GM12878 (cell line): Measurements from ENCODE around the gene GLMN. TPM values are rescaled to one million over a fixed set of nuclear protein-coding genes. Genes with fewer than 3 reads are reported as not detected.

ENCODE experiments used
- ATAC-seq: fragments of 200-7000 bp; cut with Tn5 transposase; 3 replicates; pipeline ENCODE4 v1.9.1; 2020; ENCODE audit warnings: mild to moderate bottlenecking, moderate library complexity
- BruUV-seq: library from RNA; stranded (reverse); fragments of 400-500 nt; replicated peaks from 2 replicates; lab custom pipeline; 2021; lab: Mats Ljungman, UMichigan
- CTCF ChIA-PET: fragments of 300-600 bp; sonication (Branson Sonifier 250); formaldehyde crosslinking; extraction: SDS; loops from one replicate; lab custom pipeline; 2021; ENCODE audit warnings: inconsistent platforms; lab: Yijun Ruan, JAX
- POLR2A ChIA-PET: fragments of 350-600 bp; formaldehyde crosslinking; extraction: SDS; loops from one replicate; lab custom pipeline; 2021; ENCODE audit warnings: inconsistent platforms; lab: Charles Lee
- RAD21 ChIA-PET: fragments of 300-600 bp; sonication (Branson Sonifier 250); formaldehyde crosslinking; loops from one replicate; lab custom pipeline; 2023; ENCODE audit warnings: antibody characterized with exemption; ENCODE audit not compliant: unreplicated experiment; lab: Charles Lee
- SMC1A ChIA-PET: fragments of 300-600 bp; sonication (Branson Sonifier 250); formaldehyde crosslinking; loops from one replicate; lab custom pipeline; 2023; ENCODE audit not compliant: unreplicated experiment, uncharacterized antibody; lab: Charles Lee
- DNase-seq: peaks from one replicate; pipeline ENCODE4 v3.0.0-alpha.2; 2011; ENCODE audit warnings: low read depth, low spot score
- FAIRE-seq: peaks from 3 replicates; lab custom pipeline; 2011; peaks lifted over from hg19 to GRCh38; lab: Jason Lieb, UNC
- H2AFZ ChIP-seq: 2 replicates; pipeline ENCODE4 v1.6.0; 2011; ENCODE audit warnings: low read depth, low read length, control low read depth; ENCODE audit not compliant: control insufficient read depth
- H3K27ac ChIP-seq: 2 replicates; pipeline ENCODE4 v1.5.1; 2011; ENCODE audit warnings: control low read depth; ENCODE audit not compliant: control insufficient read depth, insufficient read depth
- H3K27me3 ChIP-seq, 2 experiments: replicated peaks in 1 of 2; 2 replicates each; pipeline versions ENCODE4 v1.6.0 to v1.6.1; 2011; ENCODE audit warnings: low read length in 1 of 2; ENCODE audit not compliant: control insufficient read depth in 2 of 2, insufficient read depth in 2 of 2
- H3K36me3 ChIP-seq, 2 experiments: 2 replicates each; pipeline ENCODE4 v1.5.1; 2011; ENCODE audit warnings: low read length in 1 of 2; ENCODE audit not compliant: control insufficient read depth in 2 of 2, insufficient read depth in 2 of 2
- H3K4me1 ChIP-seq: 2 replicates; pipeline ENCODE4 v1.6.1; 2011; ENCODE audit warnings: mild to moderate bottlenecking, low read length, moderate library complexity, mixed read lengths; ENCODE audit not compliant: control insufficient read depth, insufficient read depth
- H3K4me2 ChIP-seq: 2 replicates; pipeline ENCODE4 v1.6.0; 2011; ENCODE audit warnings: control low read depth; ENCODE audit not compliant: control insufficient read depth, insufficient read depth
- H3K4me3 ChIP-seq: fragments of 200-600 bp; sonication (generic); 2 replicates; pipeline ENCODE4 v1.5.1; 2016
- H3K79me2 ChIP-seq: 2 replicates; pipeline ENCODE4 v1.6.0; 2011; ENCODE audit warnings: low read length; ENCODE audit not compliant: control insufficient read depth, insufficient read depth
- H3K9ac ChIP-seq: 2 replicates; pipeline ENCODE4 v1.8.0; 2011; ENCODE audit warnings: low read length, control low read depth, mixed read lengths; ENCODE audit not compliant: control insufficient read depth, insufficient read depth
- H3K9me3 ChIP-seq: replicated peaks from 3 replicates; pipeline ENCODE4 v1.5.1; 2011; ENCODE audit warnings: mild to moderate bottlenecking, low read length; ENCODE audit not compliant: control insufficient read depth, insufficient read depth
- H4K20me1 ChIP-seq: 2 replicates; pipeline ENCODE4 v1.6.0; 2011; ENCODE audit not compliant: control insufficient read depth, insufficient read depth
- CEBPB ChIP-seq, 2 experiments: fragments of 150-350 bp in 1 of 2; IDR thresholded peaks; 2 replicates each; pipeline ENCODE4 v1.6.1; 2012 to 2014; ENCODE audit warnings: low read depth in 2 of 2, low read length in 2 of 2, borderline replicate concordance in 1 of 2, inconsistent platforms in 1 of 2
- CREM ChIP-seq: IDR thresholded peaks from 2 replicates; pipeline ENCODE4 v1.6.1; 2014; ENCODE audit warnings: antibody characterized with exemption, low read depth
- DPF2 ChIP-seq: fragments of 450-650 bp; IDR thresholded peaks from 2 replicates; pipeline ENCODE4 v1.6.1; 2017; ENCODE audit warnings: mild to moderate bottlenecking
- JUND ChIP-seq: IDR thresholded peaks from 2 replicates; pipeline ENCODE4 v1.6.1; 2012; ENCODE audit warnings: low read depth, mild to moderate bottlenecking, low read length, improper control_type of control experiment, moderate library complexity
- MXI1 ChIP-seq: fragments of 150-350 bp; IDR thresholded peaks from 2 replicates; pipeline ENCODE4 v1.6.1; 2011; ENCODE audit warnings: low read depth, mild to moderate bottlenecking, inconsistent platforms, low read length, improper control_type of control experiment
- NFYB ChIP-seq: IDR thresholded peaks from 2 replicates; pipeline ENCODE4 v1.6.1; 2011; ENCODE audit warnings: low read depth, mild to moderate bottlenecking, low read length, improper control_type of control experiment, moderate library complexity; ENCODE audit not compliant: insufficient read depth
- PML ChIP-seq: IDR thresholded peaks from 2 replicates; pipeline ENCODE4 v1.6.1; 2012; ENCODE audit warnings: low read length, inconsistent platforms
- RELA ChIP-seq: fragments of 450-650 bp; IDR thresholded peaks from 2 replicates; pipeline ENCODE4 v1.8.0; 2014; ENCODE audit warnings: borderline replicate concordance; ENCODE audit not compliant: partially characterized antibody
- SMAD1 ChIP-seq: fragments of 450-650 bp; IDR thresholded peaks from 2 replicates; pipeline ENCODE4 v1.6.1; 2018; ENCODE audit warnings: mild to moderate bottlenecking, low read depth; ENCODE audit not compliant: partially characterized antibody
- SMAD5 ChIP-seq: IDR thresholded peaks from 2 replicates; pipeline ENCODE4 v1.6.1; 2016; ENCODE audit warnings: antibody characterized with exemption, low read depth
- SP1 ChIP-seq: IDR thresholded peaks from one replicate; pipeline ENCODE4 v1.6.1; 2011; ENCODE audit warnings: low read depth, low read length
- SPI1 ChIP-seq: IDR thresholded peaks from 2 replicates; pipeline ENCODE4 v1.6.1; 2011; ENCODE audit warnings: low read depth, mild to moderate bottlenecking, low read length, moderate library complexity, borderline replicate concordance; ENCODE audit not compliant: insufficient read depth
- ZNF274 ChIP-seq: IDR thresholded peaks from one replicate; pipeline ENCODE4 v1.8.0; 2011; ENCODE audit not compliant: insufficient read length, insufficient read depth
- WGBS: methylation state at CpG from one replicate; pipeline ENCODE4 v1.1.6; 2016; ENCODE audit warnings: low lambda C conversion rate; ENCODE audit not compliant: insufficient replicate concordance, insufficient coverage; ENCODE audit errors: missing lambda C conversion rate; 5-methylcytosine and 5-hydroxymethylcytosine counted together
- in situ Hi-C: fragments of 300-500 bp; cut with MboI; formaldehyde crosslinking; loops from 9 replicates; pipeline ENCODE4 v1.14.3; 2018; ENCODE audit warnings: mixed read lengths
- intact Hi-C: fragments of 100-400 bp; cut with micrococcal nuclease; formaldehyde crosslinking; loops from one replicate; pipeline ENCODE4 v1.14.2; 2022; ENCODE audit not compliant: unreplicated experiment
- polyA plus RNA-seq, 11 experiments: library from polyadenylated mRNA; depleted of rRNA in 4 of 11; unstranded in 6 of 11; stranded (reverse) in 5 of 11; fragments of >200 nt; fragmentation: Nextera tagmentation in 4 of 11; fragmentation: Illumina TruSeq in 1 of 11; extraction: Ambion mirVana in 4 of 11; extraction: Trizol in 1 of 11; gene quantifications; 1 replicate in 1 of 11; 2 replicates in 10 of 11; pipeline versions ENCODE4 v1.2.1 to v1.2.3, GENCODE V29; 2011 to 2016; ENCODE audit warnings: inconsistent platforms in 2 of 11, missing spikeins in 2 of 11, low read depth in 1 of 11
- total RNA-seq, 4 experiments: library from RNA; depleted of rRNA in 3 of 4; stranded (reverse); fragments of >200 nt in 3 of 4; fragmentation: Illumina TruSeq in 1 of 4; extraction: Trizol in 1 of 4; gene quantifications; 2 replicates each; pipeline versions ENCODE4 v1.2.1 to v1.2.3, GENCODE V29; 2013 to 2021
- TF ChIP-seq, protein P1 (sequence below): fragments of 450-650 bp; formaldehyde crosslinking; IDR thresholded peaks from 2 replicates; pipeline ENCODE4 v1.5.0; 2022; ENCODE audit warnings: mild to moderate bottlenecking, missing genetic modification characterization

GLMN gene
- total and polyA plus RNA-seq, 10 of the 15 experiments (the other 5 are each of a cell fraction or from before 2014, with no cell fraction given) = 11.5 to 33.7 (median 16.7) TPM

GRCh38 chr1:92262516-92262915 lies 36.3 kb downstream of the GLMN start:
- Histone ChIP-seq H4K20me1 (no peaks in the 10 kb centered on the region), H2AFZ (no peak overlapping the region), H3K36me3 (peaks cover 2 to 6% of the 10 kb centered on the region in 2 experiments; a peak in 3 of 4 replicates), H3K9me3 (no peaks in the 10 kb centered on the region), H3K79me2 (no peaks in the 10 kb centered on the region), H3K4me3 (no peak overlapping the region)
- intact Hi-C loops = no loop called here
- RAD21 ChIA-PET = no interaction called here
- no peak for FAIRE-seq
- BruUV-seq = no TSS peak
- POLR2A ChIA-PET = no interaction called here
- TF ChIP-seq SMAD5 = no peak
- no peak for TF ChIP-seq SPI1
- no peak for TF ChIP-seq RELA
- TF ChIP-seq SMAD1 = no peak
- no peak for TF ChIP-seq PML
- TF ChIP-seq DPF2 = no peak
- TF ChIP-seq MXI1 = no peak
- TF ChIP-seq CREM = no peak
- TF ChIP-seq JUND = no peak
- no peak for TF ChIP-seq NFYB
- no peak for TF ChIP-seq ZNF274
- TF ChIP-seq, protein P1, sequence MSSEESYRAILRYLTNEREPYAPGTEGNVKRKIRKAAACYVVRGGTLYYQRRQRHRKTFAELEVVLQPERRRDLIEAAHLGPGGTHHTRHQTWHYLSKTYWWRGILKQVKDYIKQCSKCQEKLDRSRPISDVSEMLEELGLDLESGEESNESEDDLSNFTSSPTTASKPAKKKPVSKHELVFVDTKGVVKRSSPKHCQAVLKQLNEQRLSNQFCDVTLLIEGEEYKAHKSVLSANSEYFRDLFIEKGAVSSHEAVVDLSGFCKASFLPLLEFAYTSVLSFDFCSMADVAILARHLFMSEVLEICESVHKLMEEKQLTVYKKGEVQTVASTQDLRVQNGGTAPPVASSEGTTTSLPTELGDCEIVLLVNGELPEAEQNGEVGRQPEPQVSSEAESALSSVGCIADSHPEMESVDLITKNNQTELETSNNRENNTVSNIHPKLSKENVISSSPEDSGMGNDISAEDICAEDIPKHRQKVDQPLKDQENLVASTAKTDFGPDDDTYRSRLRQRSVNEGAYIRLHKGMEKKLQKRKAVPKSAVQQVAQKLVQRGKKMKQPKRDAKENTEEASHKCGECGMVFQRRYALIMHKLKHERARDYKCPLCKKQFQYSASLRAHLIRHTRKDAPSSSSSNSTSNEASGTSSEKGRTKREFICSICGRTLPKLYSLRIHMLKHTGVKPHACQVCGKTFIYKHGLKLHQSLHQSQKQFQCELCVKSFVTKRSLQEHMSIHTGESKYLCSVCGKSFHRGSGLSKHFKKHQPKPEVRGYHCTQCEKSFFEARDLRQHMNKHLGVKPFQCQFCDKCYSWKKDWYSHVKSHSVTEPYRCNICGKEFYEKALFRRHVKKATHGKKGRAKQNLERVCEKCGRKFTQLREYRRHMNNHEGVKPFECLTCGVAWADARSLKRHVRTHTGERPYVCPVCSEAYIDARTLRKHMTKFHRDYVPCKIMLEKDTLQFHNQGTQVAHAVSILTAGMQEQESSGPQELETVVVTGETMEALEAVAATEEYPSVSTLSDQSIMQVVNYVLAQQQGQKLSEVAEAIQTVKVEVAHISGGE = no peak
- TF ChIP-seq CEBPB (IDR thresholded peaks at IDR 0.05; ENCODE audit: borderline replicate concordance in 1 of 2, low read depth in 2 of 2, low read length in 2 of 2) = no peak
- no peak for TF ChIP-seq SP1
- TF ChIP-seq, all 136 proteins: peak for 0
- CTCF ChIA-PET = interaction anchor here (0.6 to 1.9 kb wide), 2 partner anchors 29 to 484 kb away, joined by 3 to 6 read pairs; no protein-coding TSS in a partner anchor
- Histone ChIP-seq H3K4me1 (no peaks in the 10 kb centered on the region), H3K9ac (no peak overlapping the region), H3K27me3 (no peaks in the 10 kb centered on the region), H3K4me2 (no peak overlapping the region), H3K27ac (no peak overlapping the region)
- no peak for DNase-seq
- WGBS = 83% methylated on average over 3 of the region's 3 CpGs
- in situ Hi-C loops = no loop called here
- ATAC-seq = no peak
- SMC1A ChIA-PET = interaction anchor here (1.0 to 1.5 kb wide), 3 partner anchors 9 to 65 kb away, joined by 3 to 5 read pairs (median 3); no protein-coding TSS in a partner anchor
